Fibroblast of lung (primary cell): ENCODE data around the gene SAP130. TPM values are rescaled to one million over a fixed set of nuclear protein-coding genes. Genes with fewer than 3 reads are reported as not detected.

Experiments used
- DNase-seq, 2 donors: peaks; one replicate each; pipeline versions ENCODE4 v3.0.0 to v3.0.0-alpha.2; 2010; ENCODE audit warnings: low read depth in 2 of 2
- H2AFZ ChIP-seq: 2 replicates; pipeline ENCODE4 v1.5.1; 2012; ENCODE audit warnings: low read length, control low read depth, inconsistent platforms
- H3K27ac ChIP-seq: 2 replicates; pipeline ENCODE4 v1.5.1; 2011; ENCODE audit warnings: low read length, control low read depth; ENCODE audit not compliant: insufficient read depth
- H3K27me3 ChIP-seq: 2 replicates; pipeline ENCODE4 v1.5.1; 2011; ENCODE audit warnings: mild to moderate bottlenecking, low read length; ENCODE audit not compliant: control insufficient read depth, insufficient read depth
- H3K36me3 ChIP-seq: 2 replicates; pipeline ENCODE4 v1.5.1; 2011; ENCODE audit warnings: low read length; ENCODE audit not compliant: control insufficient read depth, insufficient read depth
- H3K4me1 ChIP-seq: 2 replicates; pipeline ENCODE4 v1.5.1; 2011; ENCODE audit warnings: low read length; ENCODE audit not compliant: control insufficient read depth, insufficient read depth; ENCODE audit errors: extremely low read depth
- H3K4me2 ChIP-seq: 2 replicates; pipeline ENCODE4 v1.5.1; 2011; ENCODE audit warnings: low read length, control low read depth; ENCODE audit not compliant: insufficient read depth; ENCODE audit errors: extremely low read depth
- H3K4me3 ChIP-seq, 4 experiments: fragments of 200-600 bp in 1 of 4; sonication (generic) in 1 of 4; replicated peaks in 1 of 4; 2 replicates each; pipeline ENCODE4 v1.5.1; 2011 to 2016; ENCODE audit warnings: low read length in 4 of 4, low read depth in 3 of 4, mild to moderate bottlenecking in 3 of 4, control low read depth in 2 of 4, inconsistent platforms in 1 of 4, mixed read lengths in 1 of 4; ENCODE audit not compliant: insufficient read depth in 1 of 4; ENCODE audit errors: control extremely low read depth in 1 of 4
- H3K79me2 ChIP-seq: 2 replicates; pipeline ENCODE4 v1.5.1; 2012; ENCODE audit warnings: mild to moderate bottlenecking, low read length, inconsistent platforms; ENCODE audit not compliant: control insufficient read depth, insufficient read depth
- H3K9ac ChIP-seq: 2 replicates; pipeline ENCODE4 v1.5.1; 2011; ENCODE audit warnings: mild to moderate bottlenecking, low read length, control low read depth; ENCODE audit not compliant: insufficient read depth
- H3K9me3 ChIP-seq: 2 replicates; pipeline ENCODE4 v1.5.1; 2012; ENCODE audit warnings: low read depth, low read length; ENCODE audit not compliant: control insufficient read depth, insufficient read depth
- H4K20me1 ChIP-seq: 2 replicates; pipeline ENCODE4 v1.5.1; 2011; ENCODE audit warnings: low read length; ENCODE audit not compliant: control insufficient read depth, insufficient read depth; ENCODE audit errors: extremely low read depth
- CTCF ChIP-seq, 2 donors: IDR thresholded peaks in 1 of 2; conservative IDR thresholded peaks in 1 of 2; 1 replicate in 1 of 2; 2 replicates in 1 of 2; pipeline ENCODE4 v1.5.1; 2011 to 2012; ENCODE audit warnings: low read length in 2 of 2, control low read depth in 1 of 2, inconsistent platforms in 1 of 2, low read depth in 1 of 2, mild to moderate bottlenecking in 1 of 2
- EZH2 ChIP-seq: IDR thresholded peaks from 2 replicates; pipeline ENCODE4 v1.5.1; 2012; ENCODE audit warnings: low read length, control low read depth, mild to moderate bottlenecking; ENCODE audit errors: missing control alignments
- polyA plus RNA-seq, 2 donors: library from polyadenylated mRNA; depleted of rRNA in 1 of 2; stranded (reverse) in 1 of 2; unstranded in 1 of 2; fragments of >200 nt; gene quantifications; 2 replicates each; pipeline ENCODE4 v1.2.1, GENCODE V29; 2011 to 2012; ENCODE audit warnings: missing spikeins in 1 of 2
- total RNA-seq: library from RNA; depleted of rRNA; stranded (reverse); fragments of >200 nt; gene quantifications from 2 replicates; pipeline ENCODE4 v1.2.1, GENCODE V29; 2014

SAP130 gene
- total and polyA plus RNA-seq, 2 donors (not counting 1 experiment from before 2014, with no cell fraction given): 4.5 to 6.7 TPM

- TF ChIP-seq CTCF (conservative IDR thresholded peaks at IDR 0.05 in 1 of 2, IDR thresholded peaks at IDR 0.05 in 1 of 2; ENCODE audit: low read depth in 1 of 2, low read length in 2 of 2) (no peak), EZH2 (no peak)
- DNase-seq: peak; percentile 62 to 86
- H3K4me1 ChIP-seq: no peaks in the 10 kb centered on the region
- H3K4me3 ChIP-seq: no peak overlapping the region
- H4K20me1 ChIP-seq: no peaks in the 10 kb centered on the region
- no peaks in the 10 kb centered on the region for H3K36me3 ChIP-seq
- H3K27ac ChIP-seq: no peak overlapping the region
- no peaks in the 10 kb centered on the region for H3K9me3 ChIP-seq
- H2AFZ ChIP-seq: no peak overlapping the region
- H3K27me3 ChIP-seq: no peaks in the 10 kb centered on the region
- no peak overlapping the region for H3K4me2 ChIP-seq
- H3K79me2 ChIP-seq: no peaks in the 10 kb centered on the region
- H3K9ac ChIP-seq: no peak overlapping the region
These were observed 95.5 kb downstream of the SAP130 start for GRCh38 chr2:127932199-127932876.

- DNase-seq: no peak
- Histone ChIP-seq H2AFZ (no peak overlapping the region), H3K27me3 (no peaks in the 10 kb centered on the region), H3K27ac (no peak overlapping the region), H3K4me2 (no peak overlapping the region), H4K20me1 (no peaks in the 10 kb centered on the region), H3K4me1 (no peaks in the 10 kb centered on the region), H3K4me3 (no peak overlapping the region), H3K36me3 (no peaks in the 10 kb centered on the region), H3K79me2 (no peaks in the 10 kb centered on the region), H3K9ac (no peak overlapping the region), H3K9me3 (no peaks in the 10 kb centered on the region)
- TF ChIP-seq CTCF (conservative IDR thresholded peaks at IDR 0.05 in 1 of 2, IDR thresholded peaks at IDR 0.05 in 1 of 2; ENCODE audit: low read depth in 1 of 2, low read length in 2 of 2) (no peak), EZH2 (no peak)
These were observed 98.4 kb downstream of the SAP130 start for GRCh38 chr2:127929449-127929848.

DNA sequence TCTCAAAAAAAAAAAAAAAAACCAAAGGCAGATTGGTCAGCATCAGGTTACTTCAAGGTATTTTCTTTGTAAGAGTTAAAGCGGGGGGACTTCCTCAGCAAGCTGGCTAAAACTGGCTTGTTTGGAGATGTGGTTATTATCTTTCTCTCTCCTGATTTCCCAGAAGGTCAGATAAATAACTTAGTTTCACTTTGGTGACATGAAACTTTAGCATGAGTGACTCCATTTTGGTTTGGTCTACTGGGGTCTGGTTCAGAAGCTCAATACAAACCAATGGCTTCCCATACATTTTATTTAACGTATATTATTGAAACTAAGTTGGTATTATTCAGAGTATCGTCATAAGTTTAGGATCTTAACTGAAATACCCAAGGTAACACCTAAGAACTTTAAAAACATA, 100.5 kb downstream of the SAP130 start:
- Histone ChIP-seq H4K20me1 (no peaks in the 10 kb centered on the region), H2AFZ (no peak overlapping the region), H3K36me3 (no peaks in the 10 kb centered on the region), H3K9me3 (no peaks in the 10 kb centered on the region), H3K4me3 (no peak overlapping the region), H3K4me2 (no peak overlapping the region), H3K27ac (no peak overlapping the region), H3K79me2 (no peaks in the 10 kb centered on the region), H3K4me1 (no peaks in the 10 kb centered on the region), H3K27me3 (no peaks in the 10 kb centered on the region), H3K9ac (no peak overlapping the region)
- TF ChIP-seq CTCF (conservative IDR thresholded peaks at IDR 0.05 in 1 of 2, IDR thresholded peaks at IDR 0.05 in 1 of 2; ENCODE audit: low read depth in 1 of 2, low read length in 2 of 2): no peak
- TF ChIP-seq EZH2: no peak
- DNase-seq: no peak
